GM18867 (cell line): ENCODE data around the gene CPSF4L.

ENCODE experiments used
- ATAC-seq: cut with Tn5 transposase; IDR thresholded peaks from one replicate; pipeline ENCODE4 v1.9.1; 2021; ENCODE audit warnings: mild to moderate bottlenecking, moderate library complexity; ENCODE audit not compliant: unreplicated experiment

The CPSF4L gene

DNA sequence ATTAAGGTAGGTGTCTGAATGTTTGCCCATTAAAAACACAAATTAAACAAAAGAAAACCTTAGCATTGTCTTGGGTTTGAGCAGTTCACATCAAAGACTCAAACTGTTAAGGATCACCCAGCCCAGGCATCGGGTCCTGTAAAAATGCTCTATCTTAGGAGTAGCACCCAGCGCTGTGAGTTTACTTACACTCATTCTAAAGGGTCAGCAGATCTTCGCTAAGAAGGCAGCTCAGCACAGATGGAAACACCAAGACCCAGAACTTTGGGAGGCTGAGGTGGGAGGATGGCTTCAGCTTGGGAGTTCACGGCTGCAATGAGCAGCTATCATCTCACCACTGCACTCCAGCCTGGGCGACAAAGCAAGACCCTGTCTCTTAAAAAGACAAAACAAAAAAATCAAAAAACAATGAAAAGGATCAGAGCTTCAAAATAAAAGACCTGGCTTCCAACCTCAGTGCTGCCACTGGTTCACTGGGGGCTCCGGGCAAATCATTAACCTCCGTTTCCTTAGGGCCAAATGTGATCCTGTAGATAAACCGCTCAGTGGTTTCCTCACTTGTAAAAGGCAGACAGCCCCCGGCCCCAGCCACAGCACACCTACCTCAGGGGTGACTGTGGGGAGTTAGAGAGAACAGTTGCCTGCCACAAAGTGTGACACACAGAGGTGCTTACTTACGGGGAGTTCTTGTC, 57.7 kb downstream of the CPSF4L start:
- no peak for ATAC-seq

DNA sequence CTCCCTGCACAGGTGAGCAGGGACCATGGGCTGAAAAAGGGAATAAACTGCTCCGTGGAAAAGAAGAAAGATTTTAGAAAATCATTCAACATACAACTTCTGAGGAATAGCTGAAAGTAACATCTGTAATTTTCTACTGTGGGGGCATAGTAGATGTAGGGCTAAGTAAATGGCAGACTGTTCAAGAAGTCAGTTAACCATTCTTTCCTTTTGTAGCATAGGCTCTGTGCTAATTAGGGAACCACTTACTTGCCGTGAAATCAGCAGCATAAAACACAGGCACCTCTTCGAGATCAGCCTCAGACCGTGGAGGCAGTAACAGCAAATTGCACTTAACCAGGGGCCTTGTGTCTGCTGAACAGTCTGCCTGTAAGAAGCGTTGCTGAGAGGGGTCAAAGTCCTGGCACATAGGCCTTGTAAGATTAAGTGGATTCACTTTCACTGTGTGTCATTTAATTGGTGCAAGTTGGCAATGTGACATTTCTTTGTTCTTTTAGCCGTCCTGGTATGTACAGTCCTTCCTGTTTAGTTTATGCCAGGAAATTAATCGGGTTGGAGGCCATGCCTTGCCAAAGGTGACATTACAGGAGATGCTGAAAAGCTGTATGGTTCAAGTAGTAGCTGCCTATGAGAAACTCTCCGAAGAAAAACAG, 58.4 kb downstream of the CPSF4L start:
- ATAC-seq, result no peak

DNA sequence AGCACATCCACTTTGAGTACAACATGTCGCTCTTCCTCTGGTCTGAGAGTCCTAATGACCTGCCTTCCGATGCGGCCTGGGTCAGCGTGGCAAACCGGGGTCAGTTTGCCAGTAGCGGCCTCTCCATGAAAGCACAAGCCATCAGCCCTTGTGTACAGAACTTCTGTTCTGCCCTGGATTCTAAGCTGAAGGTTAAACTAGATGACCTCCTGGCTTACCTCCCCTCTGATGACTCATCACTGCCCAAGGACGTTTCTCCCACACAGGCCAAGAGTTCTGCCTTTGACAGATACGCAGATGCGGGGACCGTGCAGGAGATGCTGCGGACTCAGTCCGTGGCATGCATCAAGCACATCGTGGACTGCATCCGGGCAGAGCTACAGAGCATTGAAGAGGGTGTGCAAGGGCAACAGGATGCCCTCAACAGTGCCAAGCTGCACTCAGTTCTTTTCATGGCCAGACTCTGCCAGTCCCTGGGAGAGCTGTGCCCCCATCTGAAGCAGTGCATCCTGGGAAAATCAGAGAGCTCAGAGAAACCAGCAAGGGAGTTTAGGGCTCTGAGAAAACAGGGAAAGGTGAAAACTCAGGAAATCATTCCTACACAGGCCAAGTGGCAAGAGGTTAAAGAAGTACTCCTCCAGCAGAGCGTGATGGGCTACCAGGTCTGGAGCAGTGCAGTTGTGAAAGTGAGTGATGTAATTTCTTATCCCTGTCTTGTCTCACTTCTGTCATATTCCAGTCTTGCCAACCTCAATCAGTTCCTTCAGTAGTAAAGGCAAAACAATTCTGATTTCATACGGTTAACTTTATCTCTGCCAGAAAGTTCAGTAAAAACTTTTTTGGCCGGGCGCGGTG, 60.2 kb downstream of the CPSF4L start:
- ATAC-seq, result no peak

DNA sequence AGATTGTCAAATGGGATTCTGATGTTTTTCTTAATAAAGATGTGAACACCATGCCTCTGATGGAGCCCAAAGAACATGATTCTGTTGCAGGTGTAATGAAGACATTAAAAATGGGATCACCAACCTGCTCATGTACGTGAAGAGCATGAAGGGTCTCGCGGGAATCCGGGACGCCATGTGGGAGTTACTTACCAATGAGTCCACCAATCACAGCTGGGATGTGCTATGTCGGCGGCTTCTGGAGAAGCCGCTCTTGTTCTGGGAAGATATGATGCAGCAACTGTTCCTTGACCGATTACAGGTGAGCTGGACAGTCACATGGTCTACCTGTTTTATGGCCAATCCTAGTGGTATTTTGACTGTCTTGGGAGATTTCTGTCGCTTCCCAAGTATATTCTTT, 61.2 kb downstream of the CPSF4L start:
- ATAC-seq, result no peak

DNA sequence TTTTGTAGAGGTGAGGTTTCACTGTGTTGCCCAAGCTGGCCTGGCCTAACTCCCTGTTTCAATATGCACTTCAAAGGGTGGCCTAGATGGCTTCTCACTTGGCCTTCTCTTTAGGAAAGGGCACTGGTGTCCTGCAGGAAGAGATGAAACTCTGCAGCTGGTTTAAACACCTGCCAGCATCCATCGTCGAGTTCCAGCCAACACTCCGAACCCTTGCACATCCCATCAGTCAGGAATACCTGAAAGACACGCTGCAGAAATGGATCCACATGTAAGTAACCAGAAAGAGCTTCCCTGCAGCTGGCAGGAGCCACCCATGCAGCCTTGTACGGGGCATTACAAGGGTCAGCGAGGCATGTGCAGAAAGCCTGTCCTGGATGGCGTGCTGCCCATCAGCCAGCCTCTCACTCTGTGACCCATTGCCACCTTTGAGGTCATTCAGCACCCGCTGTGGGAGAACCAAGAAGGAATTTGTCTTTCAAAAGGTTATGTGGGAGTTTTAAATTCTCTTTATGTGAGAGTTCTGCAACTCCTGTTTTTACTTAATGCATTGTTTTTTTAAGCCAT, 61.8 kb downstream of the CPSF4L start:
- no peak for ATAC-seq

DNA sequence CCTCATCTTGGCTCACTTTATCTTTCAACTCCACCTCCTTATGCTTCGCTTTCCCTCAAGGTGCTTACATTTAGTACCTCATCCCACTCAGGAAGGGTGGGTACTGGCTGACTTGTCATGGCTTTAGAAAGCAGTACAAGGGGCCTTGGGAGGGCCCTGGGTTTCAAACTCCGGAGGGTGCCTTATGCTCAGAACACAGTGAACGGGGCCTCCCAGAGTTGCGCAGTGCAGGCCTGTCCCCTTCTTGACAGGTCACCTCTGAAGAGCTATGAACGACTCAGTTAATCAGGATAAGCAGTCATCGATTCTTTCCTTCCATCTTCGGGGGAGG, 62.8 kb downstream of the CPSF4L start:
- no peak for ATAC-seq
